Pancreas (tissue), 10 donors: Measurements from ENCODE around the gene TRPV4. TPM values are rescaled to one million over a fixed set of nuclear protein-coding genes. Genes with fewer than 3 reads are reported as not detected.

Source experiments
- ATAC-seq, 4 donors: fragments of 200-7000 bp; cut with Tn5 transposase; one replicate each; pipeline versions ENCODE4 v1.8.0 to v1.9.1; 2020; ENCODE audit warnings: mild to moderate bottlenecking in 4 of 4, moderate library complexity in 4 of 4
- DNase-seq, 6 donors: peaks; one replicate each; pipeline ENCODE4 v3.0.0-alpha.2; 2020
- FAIRE-seq: peaks from 2 replicates; lab custom pipeline; 2012; peaks lifted over from hg19 to GRCh38; lab: Jason Lieb, UNC
- H3K27ac ChIP-seq, 4 donors: fragments of 200-600 bp; sonication (generic); 1 replicate in 3 of 4; 2 replicates in 1 of 4; pipeline versions ENCODE4 v1.5.0 to v1.8.0; 2020
- H3K27me3 ChIP-seq, 4 donors: fragments of 200-600 bp; one replicate each; pipeline ENCODE4 v1.8.0; 2021
- H3K36me3 ChIP-seq, 3 donors: fragments of 200-600 bp; sonication (generic) in 1 of 3; one replicate each; pipeline versions ENCODE4 v1.5.0 to v1.8.0; 2020 to 2021
- H3K4me1 ChIP-seq, 3 donors: fragments of 200-600 bp; one replicate each; pipeline ENCODE4 v1.8.0; 2021
- H3K4me3 ChIP-seq, 4 donors: fragments of 200-600 bp; sonication (generic) in 2 of 4; one replicate each; pipeline versions ENCODE4 v1.5.0 to v1.8.0; 2020 to 2021
- H3K9me3 ChIP-seq, 4 donors: fragments of 200-600 bp; one replicate each; pipeline ENCODE4 v1.8.0; 2021
- CTCF ChIP-seq, 4 donors: fragments of 200-600 bp; sonication (generic) in 3 of 4; IDR thresholded peaks; one replicate each; pipeline versions ENCODE4 v1.5.0 to v1.8.0; 2021; ENCODE audit warnings: antibody characterized with exemption in 4 of 4
- WGBS, 2 donors: extraction: QIAGEN DNeasy Blood & Tissue Kit; methylation state at CpG; one replicate each; pipeline ENCODE4 v1.1.7; 2013; 5-methylcytosine and 5-hydroxymethylcytosine counted together
- intact Hi-C, 3 donors: fragments of 100-400 bp; cut with DNase I; formaldehyde crosslinking; loops; one replicate each; pipeline versions ENCODE4 v1.11.1 to v1.14.2; 2022
- polyA plus RNA-seq, 2 donors: library from polyadenylated mRNA; stranded (reverse); fragments of 200-250 nt; gene quantifications; one replicate each; pipeline ENCODE4 v1.2.3, GENCODE V29; 2013
- total RNA-seq, 6 donors: library from RNA; stranded (reverse); fragmentation: NEBNext Ultra II Directional in 4 of 6; extraction: Animal tissue kit (Norgen Biotek cat#: 25700) in 4 of 6; gene quantifications; one replicate each; pipeline versions ENCODE4 v1.2.1 to v1.2.4, GENCODE V29; 2021 to 2023
- donor health status: healthy with polysubstance abuse.
- donor health status: DM: no; HTN: no; CAD: no; lungs with moderate emphysema.
- donor health status: DM: no; HTN: no; CAD: no.
- donor health status: control.
- donor health status: control.
- donor health status: Bipolar disorder and iron deficiency.
- donor health status: DM: yes; HTN: yes; CAD: no.
- donor health status: DM: no; HTN: no; CAD: no.
- donor health status: DM: no; HTN: no; CAD: no.
- donor health status: DM: yes; HTN: yes; CAD: no.

Gene TRPV4
- total and polyA plus RNA-seq, 8 donors: 1.9 to 4.9 (median 4.0) TPM

DNA sequence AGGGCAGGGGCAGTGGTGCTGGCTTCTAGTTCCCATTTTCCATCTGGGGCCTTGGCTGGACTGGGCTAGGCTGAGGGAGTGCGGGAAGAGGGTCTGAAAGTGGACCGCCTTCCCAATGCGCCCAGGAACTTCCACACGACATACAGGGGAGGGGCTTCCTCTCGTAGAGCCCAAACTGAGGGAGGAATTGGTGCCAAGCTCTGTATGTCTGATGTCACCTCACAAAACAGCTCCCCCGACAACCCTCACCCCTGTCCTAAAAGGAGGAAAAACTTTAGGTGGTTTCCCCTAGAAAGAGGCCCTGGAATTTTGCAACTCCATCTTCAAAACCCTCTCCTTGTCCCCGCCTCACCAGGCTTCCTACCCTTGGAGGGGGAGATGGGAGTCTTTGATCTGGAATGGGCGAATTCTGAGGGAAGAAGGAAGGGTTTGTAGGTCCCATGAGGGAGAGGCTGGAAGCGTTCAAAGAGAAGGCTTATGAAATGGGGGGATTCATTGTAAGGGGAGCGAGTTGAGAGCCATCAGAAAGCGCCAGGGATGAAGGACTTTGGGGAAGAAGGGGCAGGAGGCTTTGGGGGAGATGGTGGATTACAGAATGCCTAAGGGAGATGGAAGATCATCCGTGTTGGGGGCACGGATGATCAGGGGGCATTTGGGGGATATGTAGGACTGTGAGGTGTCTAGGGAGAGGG, 46.3 kb upstream of the TRPV4 start:
- ATAC-seq (peak in 2 of 4 donors; percentile 6 to 7), FAIRE-seq (no peak), DNase-seq (no peak)
- H3K4me1 ChIP-seq: peaks cover 6 to 16% (median 7%) of the 10 kb centered on the region in 3 donors
- H3K36me3 ChIP-seq: no peaks in the 10 kb centered on the region
- peak overlapping the region in 1 of 4 donors; percentile 62 for H3K27ac ChIP-seq
- intact Hi-C loops: loop anchor here in 1 of 3 donors (10.0 kb wide), 1 partner anchor 65 kb away; no protein-coding TSS in a partner anchor
- 5 to 6% methylated on average over 13 of the region's 13 CpGs for WGBS, 2 donors
- no peaks in the 10 kb centered on the region for H3K27me3 ChIP-seq
- peak overlapping the region; percentile 51 to 77 (median 62) for H3K4me3 ChIP-seq
- TF ChIP-seq CTCF (IDR thresholded peaks at IDR 0.05): no peak
- H3K9me3 ChIP-seq: no peaks in the 10 kb centered on the region

DNA sequence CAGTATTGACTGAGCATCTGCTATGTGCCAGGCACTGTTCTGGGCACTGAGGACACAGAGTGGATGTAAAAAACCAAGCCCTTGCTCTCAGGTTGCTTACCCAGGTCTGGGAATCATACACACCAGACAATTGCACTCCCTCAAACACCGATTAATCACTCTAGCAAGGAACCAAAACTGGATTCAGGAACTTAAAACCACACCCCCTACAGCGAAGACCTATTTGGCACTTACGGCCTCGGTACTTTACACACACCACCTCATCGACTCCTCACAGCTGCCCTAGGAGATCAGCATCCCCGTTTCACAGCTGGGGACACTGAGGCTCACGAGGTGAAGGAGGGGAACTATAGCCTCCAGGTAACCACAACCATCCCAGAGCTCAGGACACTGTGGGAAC, 45.6 kb upstream of the TRPV4 start:
- 46 to 59% methylated on average over 7 of the region's 7 CpGs for WGBS, 2 donors
- TF ChIP-seq CTCF (IDR thresholded peaks at IDR 0.05): no peak
- Histone ChIP-seq H3K4me3 (peak overlapping the region in 2 of 4 donors; percentile 69 to 77), H3K4me1 (peaks cover 6 to 16% (median 7%) of the 10 kb centered on the region in 3 donors), H3K9me3 (no peaks in the 10 kb centered on the region), H3K27ac (no peak overlapping the region), H3K27me3 (no peaks in the 10 kb centered on the region), H3K36me3 (no peaks in the 10 kb centered on the region)
- intact Hi-C loops: no loop called here
- FAIRE-seq: no peak
- no peak for DNase-seq
- no peak for ATAC-seq

DNA sequence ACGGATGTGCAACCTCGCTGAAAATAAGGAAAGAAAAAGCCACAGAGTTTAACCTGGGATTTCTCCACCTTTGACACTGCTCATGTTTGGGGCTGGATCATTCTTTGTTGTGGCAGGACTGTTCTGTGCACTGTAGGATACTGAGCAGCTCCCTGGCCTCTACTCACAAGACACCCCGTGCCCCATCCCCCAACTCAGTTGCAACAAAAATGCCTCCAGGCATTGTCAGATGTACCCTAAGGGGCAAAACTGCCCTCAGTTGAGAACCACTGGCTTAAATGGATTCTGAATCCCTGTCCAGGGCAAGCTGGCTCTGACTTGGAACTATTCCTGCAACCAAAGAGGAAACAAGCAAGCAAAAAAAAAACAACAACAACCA, 45.0 kb upstream of the TRPV4 start:
- DNase-seq: no peak
- no peak overlapping the region for H3K27ac ChIP-seq
- H3K9me3 ChIP-seq: no peaks in the 10 kb centered on the region
- peaks cover 6 to 16% (median 7%) of the 10 kb centered on the region in 3 donors for H3K4me1 ChIP-seq
- ATAC-seq: no peak
- no peaks in the 10 kb centered on the region for H3K27me3 ChIP-seq
- intact Hi-C loops: no loop called here
- 93 to 94% methylated on average over 3 of the region's 3 CpGs for WGBS, 2 donors
- H3K4me3 ChIP-seq: no peak overlapping the region
- FAIRE-seq: no peak
- TF ChIP-seq CTCF (IDR thresholded peaks at IDR 0.05): no peak
- no peaks in the 10 kb centered on the region for H3K36me3 ChIP-seq

DNA sequence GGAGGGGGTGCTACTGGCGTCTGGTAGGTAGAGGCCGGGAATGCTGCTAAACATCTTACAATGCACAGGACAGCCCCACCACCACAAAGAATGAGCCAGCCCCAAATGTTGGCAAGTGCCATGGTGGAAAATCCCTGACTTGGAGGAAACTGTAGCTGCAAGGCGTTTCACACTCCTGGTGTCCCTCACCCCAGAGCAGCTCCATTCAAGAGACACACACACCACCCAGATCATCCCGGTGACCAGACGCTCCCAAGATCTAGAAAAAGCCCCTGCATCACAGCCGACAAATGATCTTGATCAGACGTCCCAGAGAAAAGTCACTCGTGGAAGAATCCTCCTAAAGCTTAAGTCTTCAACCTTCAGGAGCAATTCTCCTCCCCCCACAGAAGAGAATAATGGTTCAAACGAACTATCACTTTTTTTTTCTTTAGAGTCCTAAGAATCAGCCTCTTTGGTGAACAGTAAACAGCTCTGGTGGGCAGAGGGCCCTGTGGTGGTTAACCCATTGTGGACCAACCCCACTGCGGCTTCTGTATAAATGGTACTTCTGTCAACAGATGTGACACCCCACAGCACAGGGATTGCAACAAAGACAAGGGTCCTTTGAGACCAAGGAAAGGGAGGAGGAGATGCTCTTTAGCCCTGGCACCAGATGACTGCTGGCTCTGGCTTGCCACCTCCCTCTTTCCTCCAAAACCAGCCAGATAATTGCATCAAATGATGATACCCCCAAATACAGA, 44.5 kb upstream of the TRPV4 start:
- ATAC-seq (no peak), FAIRE-seq (no peak), DNase-seq (no peak)
- Histone ChIP-seq H3K27me3 (no peaks in the 10 kb centered on the region), H3K27ac (no peak overlapping the region), H3K4me3 (no peak overlapping the region), H3K36me3 (no peaks in the 10 kb centered on the region), H3K4me1 (peaks cover 6 to 16% (median 7%) of the 10 kb centered on the region in 3 donors), H3K9me3 (no peaks in the 10 kb centered on the region)
- 66 to 74% methylated on average over 10 of the region's 10 CpGs for WGBS, 2 donors
- intact Hi-C loops: no loop called here
- TF ChIP-seq CTCF (IDR thresholded peaks at IDR 0.05): no peak

DNA sequence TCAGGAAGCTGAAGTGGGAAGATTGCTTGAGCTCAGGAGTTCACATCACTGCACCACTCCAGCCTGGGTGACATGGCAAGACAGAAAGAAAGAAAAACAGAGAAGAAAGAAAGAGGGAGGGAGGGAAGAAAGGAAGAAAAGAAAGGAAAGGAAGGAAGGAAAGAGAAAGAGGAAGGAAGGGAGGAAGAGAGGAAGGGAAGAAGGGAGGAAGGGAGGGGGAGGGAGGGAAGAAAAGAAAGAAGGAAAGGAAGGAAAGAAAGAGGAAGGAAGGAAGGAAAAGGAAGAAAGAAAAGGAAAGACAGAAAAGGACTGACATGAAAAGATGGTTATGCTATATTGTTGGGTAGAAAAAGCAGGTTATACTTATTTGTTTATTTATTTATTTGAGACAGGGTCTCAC, 43.2 kb upstream of the TRPV4 start:
- H3K4me3 ChIP-seq: no peak overlapping the region
- H3K27me3 ChIP-seq: no peaks in the 10 kb centered on the region
- intact Hi-C loops: no loop called here
- H3K27ac ChIP-seq: no peak overlapping the region
- DNase-seq (no peak), ATAC-seq (no peak), FAIRE-seq (no peak)
- H3K9me3 ChIP-seq: no peaks in the 10 kb centered on the region
- no peak for TF ChIP-seq CTCF (IDR thresholded peaks at IDR 0.05)
- H3K36me3 ChIP-seq: no peaks in the 10 kb centered on the region
- H3K4me1 ChIP-seq: peaks cover 6 to 15% (median 7%) of the 10 kb centered on the region in 3 donors
